CD8-positive, alpha-beta memory T cell (primary cell): ENCODE results near the gene PA2G4. TPM values are rescaled to one million over a fixed set of nuclear protein-coding genes. Genes with fewer than 3 reads are reported as not detected.

ENCODE experiments used
- CTCF ChIA-PET: fragments of 350-600 bp; sonication (Branson Sonifier 250); formaldehyde crosslinking; loops from one replicate; lab custom pipeline; 2021; ENCODE audit warnings: antibody characterized with exemption; lab: Charles Lee
- POLR2A ChIA-PET: fragments of 350-600 bp; sonication (Branson Sonifier 250); formaldehyde crosslinking; loops from one replicate; lab custom pipeline; 2021; ENCODE audit warnings: antibody characterized with exemption; lab: Charles Lee
- DNase-seq, 5 donors: peaks; one replicate each; pipeline versions ENCODE4 v3.0.0 to v3.0.0-alpha.2; 2020 to 2022; ENCODE audit warnings: mixed read lengths in 1 of 5
- H3K27ac ChIP-seq: one replicate; pipeline ENCODE4 v1.7.0; 2013; ENCODE audit warnings: low read depth, mild to moderate bottlenecking, low read length, moderate library complexity
- H3K27me3 ChIP-seq: 2 replicates; pipeline ENCODE4 v1.7.0; 2013; ENCODE audit warnings: low read length, mild to moderate bottlenecking; ENCODE audit not compliant: insufficient read depth, poor library complexity, severe bottlenecking
- H3K36me3 ChIP-seq: 2 replicates; pipeline ENCODE4 v1.7.0; 2013; ENCODE audit warnings: mild to moderate bottlenecking, low read length, moderate library complexity; ENCODE audit not compliant: insufficient read depth
- H3K4me1 ChIP-seq: 2 replicates; pipeline ENCODE4 v1.7.0; 2013; ENCODE audit warnings: mild to moderate bottlenecking, low read length, moderate library complexity; ENCODE audit not compliant: insufficient read depth
- H3K4me3 ChIP-seq: 2 replicates; pipeline ENCODE4 v1.7.0; 2013; ENCODE audit warnings: mild to moderate bottlenecking, low read length
- H3K9me3 ChIP-seq: 2 replicates; pipeline ENCODE4 v1.7.0; 2013; ENCODE audit warnings: mild to moderate bottlenecking, low read length
- H3K27ac Mint-ChIP-seq, 8 donors: one replicate each; pipeline ENCODE4 v1.8.0; 2020 to 2021; ENCODE audit warnings: mixed read lengths in 8 of 8, mild to moderate bottlenecking in 6 of 8, inconsistent platforms in 3 of 8, moderate library complexity in 3 of 8
- H3K27me3 Mint-ChIP-seq, 2 donors: one replicate each; pipeline ENCODE4 v1.8.0; 2020 to 2021; ENCODE audit warnings: mixed read lengths in 2 of 2, mild to moderate bottlenecking in 1 of 2, moderate library complexity in 1 of 2
- H3K36me3 Mint-ChIP-seq, 3 donors: one replicate each; pipeline ENCODE4 v1.8.0; 2020 to 2021; ENCODE audit warnings: mixed read lengths in 3 of 3, inconsistent platforms in 1 of 3, mild to moderate bottlenecking in 1 of 3
- H3K4me1 Mint-ChIP-seq, 3 donors: one replicate each; pipeline ENCODE4 v1.8.0; 2020 to 2021; ENCODE audit warnings: mixed read lengths in 3 of 3, inconsistent platforms in 1 of 3, mild to moderate bottlenecking in 1 of 3
- H3K4me3 Mint-ChIP-seq, 7 donors: one replicate each; pipeline ENCODE4 v1.8.0; 2020 to 2021; ENCODE audit warnings: mixed read lengths in 7 of 7, mild to moderate bottlenecking in 6 of 7, moderate library complexity in 4 of 7, inconsistent platforms in 2 of 7
- H3K9me3 Mint-ChIP-seq, 5 donors: one replicate each; pipeline ENCODE4 v1.8.0; 2020 to 2022; ENCODE audit warnings: mixed read lengths in 5 of 5, mild to moderate bottlenecking in 3 of 5, moderate library complexity in 2 of 5, inconsistent platforms in 1 of 5
- polyA plus RNA-seq: library from polyadenylated mRNA; unstranded; fragments of 300-500 nt; fragmentation: Illumina TruSeq; gene quantifications from one replicate; pipeline ENCODE4 v1.2.3, GENCODE V29; 2021
- total RNA-seq, 2 experiments: library from RNA; stranded (reverse); gene quantifications; one replicate each; pipeline ENCODE4 v1.2.3, GENCODE V29; 2021

Gene PA2G4
- total and polyA plus RNA-seq, 3 experiments from 2014 or later, result 249 to 504 (median 468) TPM

- H3K4me1 Mint-ChIP-seq, result peaks cover 38 to 48% (median 42%) of the 10 kb centered on the region in 3 donors
- peak overlapping the region; percentile 92 to 100 (median 95) for H3K4me3 Mint-ChIP-seq
- Histone ChIP-seq H3K4me3 (peak overlapping the region; percentile 80), H3K27me3 (no peaks in the 10 kb centered on the region), H3K9me3 (no peaks in the 10 kb centered on the region), H3K4me1 (peaks cover 37% of the 10 kb centered on the region), H3K27ac (peak overlapping the region; percentile 94), H3K36me3 (peaks cover 39% of the 10 kb centered on the region)
- H3K27me3 Mint-ChIP-seq, result no peaks in the 10 kb centered on the region
- peak in 1 of 5 donors; percentile 25 for DNase-seq
- ChIA-PET POLR2A (interaction anchor here (1.1 to 2.8 kb wide), 3 partner anchors 16 to 41 kb away, joined by 3 to 25 read pairs (median 3); partner anchors contain the start of genes ESYT1 and ZC3H10), CTCF (interaction anchor here (0.8 to 2.2 kb wide), 8 partner anchors 14 to 112 kb away, joined by 3 to 21 read pairs (median 5); partner anchors contain the start of genes ESYT1, SMARCC2 and ZC3H10)
- H3K27ac Mint-ChIP-seq, result peak overlapping the region; percentile 87 to 100 (median 96)
- H3K9me3 Mint-ChIP-seq, result no peaks in the 10 kb centered on the region
- H3K36me3 Mint-ChIP-seq, result peaks cover 0 to 59% (median 10%) of the 10 kb centered on the region in 3 donors
Measured at GRCh38 chr12:56158926-56159461, 54.6 kb downstream of the PA2G4 start.

- H3K36me3 ChIP-seq, result peaks cover 39% of the 10 kb centered on the region
- peaks cover 37% of the 10 kb centered on the region for H3K4me1 ChIP-seq
- H3K27me3 ChIP-seq, result no peaks in the 10 kb centered on the region
- H3K9me3 ChIP-seq, result no peaks in the 10 kb centered on the region
- no peak for DNase-seq
- peak overlapping the region; percentile 92 to 100 (median 95) for H3K4me3 Mint-ChIP-seq
- CTCF ChIA-PET, result interaction anchor here (0.8 to 3.7 kb wide), 8 partner anchors 15 to 41 kb away, joined by 3 to 24 read pairs (median 5); partner anchors contain the start of genes ESYT1, SMARCC2 and ZC3H10
- peaks cover 38 to 48% (median 42%) of the 10 kb centered on the region in 3 donors for H3K4me1 Mint-ChIP-seq
- no peaks in the 10 kb centered on the region for H3K9me3 Mint-ChIP-seq
- H3K4me3 ChIP-seq, result peak overlapping the region; percentile 80
- H3K27ac ChIP-seq, result peak overlapping the region; percentile 94
- POLR2A ChIA-PET, result interaction anchor here (1.1 to 2.8 kb wide), 3 partner anchors 17 to 42 kb away, joined by 3 to 25 read pairs (median 3); partner anchors contain the start of genes ESYT1 and ZC3H10
- H3K27ac Mint-ChIP-seq, result peak overlapping the region; percentile 87 to 100 (median 96)
- no peaks in the 10 kb centered on the region for H3K27me3 Mint-ChIP-seq
- peaks cover 0 to 65% (median 12%) of the 10 kb centered on the region in 3 donors for H3K36me3 Mint-ChIP-seq
Measured at GRCh38 chr12:56159482-56160192, 55.3 kb downstream of the PA2G4 start.

- H3K4me1 ChIP-seq, result peaks cover 37% of the 10 kb centered on the region
- no peaks in the 10 kb centered on the region for H3K27me3 ChIP-seq
- peaks cover 0 to 72% (median 12%) of the 10 kb centered on the region in 3 donors for H3K36me3 Mint-ChIP-seq
- no peaks in the 10 kb centered on the region for H3K27me3 Mint-ChIP-seq
- peak overlapping the region; percentile 92 to 100 (median 95) for H3K4me3 Mint-ChIP-seq
- POLR2A ChIA-PET, result interaction anchor here (1.2 to 2.8 kb wide), 4 partner anchors 18 to 33 kb away, joined by 3 to 25 read pairs (median 8); partner anchors contain the start of genes ESYT1 and SMARCC2
- H3K4me3 ChIP-seq, result peak overlapping the region; percentile 80
- H3K9me3 Mint-ChIP-seq, result no peaks in the 10 kb centered on the region
- peaks cover 45% of the 10 kb centered on the region for H3K36me3 ChIP-seq
- CTCF ChIA-PET, result interaction anchor here (1.0 to 3.7 kb wide), 5 partner anchors 29 to 42 kb away, joined by 3 to 24 read pairs (median 21); partner anchors contain the start of genes ESYT1, SMARCC2 and ZC3H10
- H3K9me3 ChIP-seq, result no peaks in the 10 kb centered on the region
- H3K27ac Mint-ChIP-seq, result peak overlapping the region; percentile 87 to 100 (median 96)
- peak; percentile 56 to 71 (median 63) for DNase-seq
- peaks cover 38 to 43% (median 42%) of the 10 kb centered on the region in 3 donors for H3K4me1 Mint-ChIP-seq
- peak overlapping the region; percentile 94 for H3K27ac ChIP-seq
Measured at GRCh38 chr12:56160193-56160763, 55.9 kb downstream of the PA2G4 start.

DNA sequence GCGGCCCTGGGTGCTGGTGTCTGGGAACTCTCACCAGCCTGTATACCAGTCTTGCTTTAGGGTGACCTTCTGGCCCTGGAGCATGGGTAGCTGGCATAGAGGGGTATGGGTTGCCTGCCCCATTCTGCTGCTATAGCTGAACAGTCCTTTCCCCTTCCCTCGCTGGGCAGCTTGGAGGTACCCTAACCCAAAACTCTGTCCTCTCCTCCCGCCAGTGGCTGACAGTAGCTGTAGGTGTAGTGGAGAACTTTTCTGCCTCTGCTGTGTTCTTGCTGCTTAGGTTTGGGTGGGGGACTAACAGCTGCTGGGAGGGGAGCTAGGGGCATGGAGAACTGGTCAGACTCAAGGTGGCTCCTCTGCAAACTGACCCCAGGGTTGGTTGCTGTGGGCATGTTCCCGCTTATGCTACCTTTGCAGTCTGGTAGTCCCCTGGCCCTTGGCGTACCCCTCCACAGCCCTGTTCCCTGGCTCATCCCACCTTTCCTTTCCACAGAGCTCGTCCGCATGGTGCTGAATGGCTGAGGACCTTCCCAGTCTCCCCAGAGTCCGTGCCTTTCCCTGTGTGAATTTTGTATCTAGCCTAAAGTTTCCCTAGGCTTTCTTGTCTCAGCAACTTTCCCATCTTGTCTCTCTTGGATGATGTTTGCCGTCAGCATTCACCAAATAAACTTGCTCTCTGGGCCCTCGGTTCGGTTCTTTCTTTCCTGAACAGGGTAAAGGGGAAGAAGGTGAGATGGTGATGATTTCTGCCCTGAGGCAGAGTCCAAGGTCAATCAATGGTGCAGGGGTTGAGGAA lies 56.7 kb downstream of the PA2G4 start:
- Histone ChIP-seq H3K27me3 (no peaks in the 10 kb centered on the region), H3K4me3 (peak overlapping the region; percentile 80), H3K36me3 (peaks cover 51% of the 10 kb centered on the region), H3K4me1 (peaks cover 37% of the 10 kb centered on the region), H3K9me3 (no peaks in the 10 kb centered on the region), H3K27ac (peak overlapping the region; percentile 94)
- H3K27ac Mint-ChIP-seq, result peak overlapping the region; percentile 87 to 100 (median 96)
- H3K4me1 Mint-ChIP-seq, result peaks cover 38 to 42% (median 42%) of the 10 kb centered on the region in 3 donors
- H3K36me3 Mint-ChIP-seq, result peaks cover 0 to 79% (median 12%) of the 10 kb centered on the region in 3 donors
- ChIA-PET CTCF (interaction anchor here (0.7 to 3.7 kb wide), 8 partner anchors 10 to 114 kb away, joined by 3 to 24 read pairs (median 4); partner anchors contain the start of genes ESYT1, SMARCC2 and ZC3H10), POLR2A (interaction anchor here (0.6 to 1.9 kb wide), 7 partner anchors 10 to 161 kb away, joined by 3 to 11 read pairs (median 3); partner anchors contain the start of genes ESYT1, SMARCC2 and ZC3H10)
- DNase-seq, result no peak
- H3K9me3 Mint-ChIP-seq, result no peaks in the 10 kb centered on the region
- peak overlapping the region; percentile 51 to 100 (median 94) for H3K4me3 Mint-ChIP-seq
- H3K27me3 Mint-ChIP-seq, result no peaks in the 10 kb centered on the region

- Histone ChIP-seq H3K36me3 (peaks cover 51% of the 10 kb centered on the region), H3K4me1 (peaks cover 37% of the 10 kb centered on the region), H3K4me3 (no peak overlapping the region), H3K27me3 (no peaks in the 10 kb centered on the region), H3K9me3 (no peaks in the 10 kb centered on the region), H3K27ac (peak overlapping the region; percentile 6)
- POLR2A ChIA-PET, result interaction anchor here (0.7 to 1.9 kb wide), 7 partner anchors 11 to 155 kb away, joined by 3 to 11 read pairs (median 3); partner anchors contain the start of genes ESYT1, SMARCC2 and ZC3H10
- Mint-ChIP-seq H3K27ac (peak overlapping the region; percentile 41 to 100 (median 96)), H3K4me1 (peaks cover 38 to 42% (median 42%) of the 10 kb centered on the region in 3 donors), H3K36me3 (peaks cover 0 to 82% (median 12%) of the 10 kb centered on the region in 3 donors), H3K4me3 (peak overlapping the region; percentile 29 to 92 (median 59)), H3K9me3 (no peaks in the 10 kb centered on the region), H3K27me3 (no peaks in the 10 kb centered on the region)
- CTCF ChIA-PET, result interaction anchor here (1.2 to 3.7 kb wide), 6 partner anchors 10 to 115 kb away, joined by 3 to 24 read pairs (median 4); partner anchors contain the start of genes ESYT1, SMARCC2 and ZC3H10
- DNase-seq, result no peak
Measured at GRCh38 chr12:56161690-56162351, 57.5 kb downstream of the PA2G4 start.

- Mint-ChIP-seq H3K27me3 (no peaks in the 10 kb centered on the region), H3K9me3 (no peaks in the 10 kb centered on the region), H3K36me3 (peaks cover 3 to 89% (median 15%) of the 10 kb centered on the region in 3 donors), H3K4me3 (peak overlapping the region in 1 of 7 donors; percentile 35), H3K4me1 (peaks cover 30 to 36% (median 35%) of the 10 kb centered on the region in 3 donors), H3K27ac (peak overlapping the region in 7 of 8 donors; percentile 3 to 100 (median 53))
- no peak overlapping the region for H3K27ac ChIP-seq
- H3K36me3 ChIP-seq, result peaks cover 54% of the 10 kb centered on the region
- no peaks in the 10 kb centered on the region for H3K9me3 ChIP-seq
- ChIA-PET CTCF (interaction anchor here (1.1 to 3.7 kb wide), 8 partner anchors 11 to 115 kb away, joined by 3 to 24 read pairs (median 4); partner anchors contain the start of genes ESYT1, SMARCC2 and ZC3H10), POLR2A (interaction anchor here (0.6 to 1.5 kb wide), 3 partner anchors 18 to 156 kb away, joined by 3 to 5 read pairs (median 3); partner anchors contain the start of gene ESYT1)
- H3K27me3 ChIP-seq, result no peaks in the 10 kb centered on the region
- no peak for DNase-seq
- H3K4me3 ChIP-seq, result no peak overlapping the region
- H3K4me1 ChIP-seq, result peaks cover 31% of the 10 kb centered on the region
Measured at GRCh38 chr12:56162468-56163290, 58.3 kb downstream of the PA2G4 start.
